Femur (tissue), 1 donor: Measurements from ENCODE around the gene TOPBP1.

Source experiments
- DNase-seq: peaks from one replicate; pipeline ENCODE4 v3.0.0-alpha.2; 2017

Gene TOPBP1

DNA sequence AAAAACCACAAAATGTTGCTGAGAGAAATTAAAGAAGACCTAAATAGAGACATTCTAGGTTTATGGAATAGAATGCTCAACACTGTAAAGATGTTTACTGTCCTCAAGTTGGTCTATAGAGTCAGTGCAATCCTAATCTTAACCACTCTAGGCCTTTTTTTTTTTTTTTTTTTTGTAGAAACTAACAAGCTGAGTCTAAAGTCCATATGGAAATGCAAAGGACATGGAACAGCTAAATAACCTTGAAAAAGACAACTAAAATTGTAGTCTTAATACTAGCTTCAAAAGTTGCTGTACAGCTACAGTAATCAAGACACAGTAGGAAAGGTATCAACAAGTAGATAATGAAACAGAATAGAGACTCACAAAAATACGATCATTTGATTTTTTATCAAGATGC lies 55.4 kb downstream of the TOPBP1 start:
- DNase-seq, result no peak

DNA sequence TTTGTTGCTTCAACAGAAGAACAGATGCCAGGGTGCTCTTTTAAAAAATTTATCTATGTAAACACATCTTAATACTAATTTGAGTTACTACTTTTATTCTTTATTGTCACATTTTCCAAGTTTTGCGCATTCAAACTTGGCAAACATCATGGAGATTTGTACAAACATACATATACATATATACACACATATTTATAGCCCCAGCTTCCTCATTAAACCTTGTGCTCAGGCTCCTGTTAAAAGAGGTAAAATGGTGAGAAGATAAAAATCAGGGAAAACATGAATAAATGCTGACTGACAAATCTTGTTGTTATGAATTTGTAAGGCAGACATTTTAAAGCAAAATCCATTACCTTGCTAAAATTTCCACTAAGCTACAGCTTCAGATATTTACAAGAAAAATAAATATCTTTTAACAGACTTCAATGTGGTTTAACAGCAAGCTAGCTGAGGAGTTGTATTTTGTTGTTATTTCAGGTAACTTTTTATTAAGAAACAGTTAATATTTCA lies 61.1 kb downstream of the TOPBP1 start:
- no peak for DNase-seq

GRCh38 chr3:133599280-133599679 lies 62.5 kb downstream of the TOPBP1 start:
- no peak for DNase-seq

- DNase-seq, result no peak
Measured at GRCh38 chr3:133598405-133598804, 63.3 kb downstream of the TOPBP1 start.

DNA sequence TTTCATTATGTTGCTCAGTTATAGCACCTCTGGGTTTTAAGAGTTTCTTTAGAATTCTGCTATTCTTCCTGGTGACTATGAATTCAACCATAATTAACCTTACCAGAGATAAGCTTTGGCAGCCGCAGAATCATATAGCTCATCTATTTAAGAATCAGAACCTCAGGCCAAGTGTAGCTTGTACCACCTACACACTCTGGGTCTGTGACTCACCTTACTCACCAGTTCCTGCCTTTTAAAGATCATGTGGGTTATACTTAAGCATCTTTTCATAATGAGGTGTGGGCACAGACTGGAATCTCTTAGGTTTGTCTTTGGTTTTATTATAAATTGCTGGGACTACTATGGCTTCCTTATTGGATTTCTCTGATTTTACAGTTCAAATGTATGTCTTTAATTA lies 66.4 kb downstream of the TOPBP1 start:
- no peak for DNase-seq

GRCh38 chr3:133593243-133593642 lies 68.5 kb downstream of the TOPBP1 start:
- no peak for DNase-seq

GRCh38 chr3:133592843-133593242 lies 68.9 kb downstream of the TOPBP1 start:
- no peak for DNase-seq

- DNase-seq, result no peak
Measured at GRCh38 chr3:133591271-133591742, 70.4 kb downstream of the TOPBP1 start.

DNA sequence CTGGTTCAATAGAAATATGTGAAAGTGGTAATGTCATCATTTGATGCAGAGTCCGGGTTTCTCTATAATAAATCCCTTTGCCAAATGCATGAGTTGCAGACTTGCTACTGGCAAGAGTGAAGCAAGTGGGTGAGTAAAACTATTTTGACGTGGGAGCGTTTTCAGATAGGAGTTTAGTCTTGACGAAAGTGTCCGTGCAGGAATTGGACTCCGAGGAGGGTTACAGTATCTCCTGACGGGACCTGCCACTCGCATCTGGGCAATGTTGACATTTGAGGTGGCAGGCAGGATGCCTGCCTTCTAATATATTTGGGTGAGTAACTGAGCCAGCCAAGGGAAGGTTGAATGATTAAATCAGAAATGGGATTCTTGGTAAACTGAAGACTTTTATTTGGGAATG lies 72.2 kb downstream of the TOPBP1 start:
- no peak for DNase-seq

DNA sequence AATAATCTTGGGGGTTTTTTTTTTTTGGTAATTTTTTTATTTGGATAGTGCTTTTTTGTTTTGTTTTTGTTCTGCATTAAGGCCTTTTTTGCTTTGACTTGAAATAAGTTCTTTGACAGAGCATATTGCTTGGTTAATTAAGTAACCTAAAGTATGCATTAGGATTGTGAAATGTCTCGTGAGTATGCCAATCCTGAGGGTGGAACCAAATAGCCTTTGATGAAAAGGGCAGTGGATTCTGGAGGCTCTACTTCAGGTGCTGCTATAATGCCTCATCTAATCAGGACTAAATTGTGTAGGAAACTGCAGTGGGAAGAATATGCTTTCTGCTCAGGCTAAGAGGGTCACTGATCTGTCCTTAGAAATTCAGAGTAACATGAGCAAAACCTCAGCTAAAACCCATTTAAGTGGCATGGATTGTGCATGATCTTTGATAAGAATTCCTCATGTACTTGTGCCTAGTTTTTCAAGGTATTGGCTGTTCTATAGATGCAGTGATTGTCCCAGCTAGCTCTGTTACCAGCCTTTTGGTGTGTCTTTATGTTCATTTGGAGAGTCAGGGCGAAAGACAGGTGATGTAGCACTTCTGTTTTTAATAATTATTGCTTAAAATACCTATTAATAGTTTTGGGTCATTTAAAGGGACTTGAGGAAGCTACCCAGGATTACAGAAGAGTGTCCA lies 72.8 kb downstream of the TOPBP1 start:
- no peak for DNase-seq

- no peak for DNase-seq
Measured at GRCh38 chr3:133588035-133588434, 73.7 kb downstream of the TOPBP1 start.

DNA sequence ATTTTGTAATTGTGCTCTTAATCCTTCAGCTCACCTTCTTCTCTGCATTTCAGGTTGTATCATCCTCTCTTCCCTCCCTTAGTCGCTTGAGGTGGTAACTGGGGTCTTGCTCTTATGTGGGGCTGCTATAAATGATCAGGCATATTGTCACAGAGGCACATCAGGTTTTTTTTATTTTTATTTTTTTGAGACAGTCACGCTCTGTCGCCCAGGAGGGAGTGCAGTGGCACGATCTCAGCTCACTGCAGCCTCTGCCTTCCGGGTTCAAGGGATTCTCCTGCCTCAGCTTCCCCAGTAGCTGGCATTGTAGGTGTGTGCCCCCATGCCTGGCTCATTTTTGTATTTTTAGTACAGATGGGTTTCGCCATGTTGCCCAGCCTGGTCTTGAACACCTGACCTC lies 78.3 kb downstream of the TOPBP1 start:
- DNase-seq, result no peak

- no peak for DNase-seq
Measured at GRCh38 chr3:133578548-133579191, 83.1 kb downstream of the TOPBP1 start.

- no peak for DNase-seq
Measured at GRCh38 chr3:133576169-133576568, 85.6 kb downstream of the TOPBP1 start.

GRCh38 chr3:133575086-133575485 lies 86.7 kb downstream of the TOPBP1 start:
- no peak for DNase-seq

GRCh38 chr3:133574260-133574881 lies 87.4 kb downstream of the TOPBP1 start:
- DNase-seq, result peak; percentile 83

GRCh38 chr3:133573629-133574194 lies 88.0 kb downstream of the TOPBP1 start, which contains the start of gene CDV3:
Gene CDV3 (plus strand): TSS chr3:133573686. CDS start chr3:133574045, 359 bp downstream.
- no peak for DNase-seq

DNA sequence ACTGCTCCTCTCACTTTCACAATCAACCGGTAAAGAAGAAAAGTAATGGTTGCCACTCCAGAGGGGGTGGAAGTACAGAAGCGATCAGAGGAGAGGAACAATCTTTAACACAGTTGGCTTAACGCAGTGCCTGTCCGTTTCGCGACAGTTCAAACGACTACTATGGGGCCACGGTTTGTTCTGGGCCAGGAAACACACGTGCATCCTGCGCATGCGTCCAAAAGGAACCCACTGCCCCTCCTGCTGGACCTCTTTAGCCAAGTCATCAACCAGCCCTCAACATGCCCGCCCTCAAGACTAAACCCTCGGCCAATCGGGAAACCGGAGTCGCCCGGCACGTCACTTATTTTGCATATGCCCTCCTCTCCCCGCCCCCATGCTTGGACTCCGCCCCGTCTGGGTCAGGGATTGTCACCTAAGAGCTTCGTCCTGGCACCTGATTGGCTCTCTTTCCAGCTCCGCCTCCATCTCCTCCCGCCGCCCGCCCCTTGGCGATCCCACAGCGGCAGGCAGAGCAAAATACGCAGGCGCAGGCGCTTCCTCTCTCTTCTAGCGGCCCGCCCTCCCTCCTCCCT lies 88.6 kb downstream of the TOPBP1 start:
- DNase-seq, result peak; percentile 100

DNA sequence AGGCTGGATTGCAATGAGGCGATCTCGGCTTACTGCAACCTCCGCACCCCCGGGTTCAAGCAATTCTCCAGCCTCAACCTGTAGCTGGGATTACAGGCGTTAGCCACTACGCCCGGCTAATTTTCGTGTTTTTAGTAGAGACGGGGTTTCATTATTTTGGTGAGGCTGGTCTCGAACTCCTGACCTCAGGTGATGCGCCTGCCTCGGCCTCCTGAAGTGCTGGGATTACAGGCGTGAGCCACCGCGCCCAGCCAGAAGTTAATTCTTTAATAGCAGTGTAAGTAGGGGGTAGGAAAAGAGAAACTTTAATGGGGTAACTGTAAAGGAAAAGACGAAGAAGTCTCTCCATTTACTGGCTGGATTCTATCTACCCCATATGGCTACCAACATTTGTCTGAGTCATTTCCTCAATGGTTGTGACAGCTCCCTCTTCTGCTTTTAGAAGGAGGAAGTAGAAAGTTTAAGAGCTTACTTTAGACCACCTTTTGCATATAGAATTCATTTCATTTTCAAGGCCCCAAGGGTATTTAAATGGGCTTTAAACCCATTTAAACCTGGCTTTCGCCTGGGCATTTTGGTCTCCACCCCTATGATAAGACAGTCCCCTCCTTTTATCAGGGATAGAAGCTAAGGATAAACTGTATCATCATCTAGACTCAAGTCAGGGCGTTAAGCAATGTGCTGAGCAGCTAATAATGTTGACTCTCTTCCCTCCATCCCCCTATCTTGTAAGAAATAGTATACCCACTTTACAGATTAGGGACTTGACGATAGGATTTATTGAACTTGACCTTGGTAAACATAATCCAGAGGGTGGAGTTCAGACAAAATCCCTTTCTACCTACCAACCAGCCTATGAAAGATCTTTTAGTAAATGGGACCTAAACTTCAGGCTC lies 89.3 kb downstream of the TOPBP1 start:
- no peak for DNase-seq

GRCh38 chr3:133570937-133571320 lies 90.8 kb downstream of the TOPBP1 start:
- no peak for DNase-seq

DNA sequence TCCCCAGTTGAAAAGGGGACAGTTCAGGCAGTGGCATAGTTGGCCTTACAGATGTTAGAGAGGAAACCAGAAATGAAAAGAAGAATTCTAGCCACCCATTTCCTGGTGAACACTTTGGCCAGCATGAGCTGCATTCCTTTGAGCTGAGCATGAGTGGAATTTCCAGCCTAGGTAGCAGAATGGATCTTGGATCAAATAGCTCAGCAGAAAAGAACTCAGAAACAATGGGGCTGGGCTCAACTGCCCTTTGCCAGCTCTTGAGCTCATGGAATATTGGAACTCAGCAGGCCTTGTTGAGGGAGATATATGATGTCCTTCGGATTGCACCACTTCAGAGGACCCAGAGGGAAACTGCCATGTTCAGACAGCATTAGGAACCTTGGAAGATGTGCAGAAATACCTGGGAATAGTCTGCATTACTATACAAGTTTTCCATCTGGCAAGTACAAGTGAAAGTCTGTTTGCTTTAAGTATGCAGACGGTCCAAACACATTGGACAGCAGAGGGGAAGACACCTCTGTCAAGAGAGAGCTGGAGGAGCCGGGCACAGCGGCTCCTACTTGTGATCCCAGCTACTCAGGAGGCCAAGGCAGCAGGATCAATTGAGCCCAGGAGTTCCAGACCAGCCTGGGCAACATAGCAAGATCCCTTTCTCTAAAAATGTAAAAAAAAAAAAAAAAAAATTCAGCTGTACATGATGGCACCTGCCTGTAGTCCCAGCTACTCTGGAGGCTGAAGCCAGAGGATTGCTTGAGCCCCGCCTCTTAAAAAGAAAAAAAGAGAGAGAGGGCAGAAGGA lies 91.4 kb downstream of the TOPBP1 start:
- DNase-seq, result peak; percentile 75
